GM20000 (cell line): ENCODE results near the gene NDUFS8.

Experiments
- DNase-seq: peaks from one replicate; pipeline ENCODE4 v3.0.0; 2012; ENCODE audit warnings: low spot score
- CTCF ChIP-seq: IDR thresholded peaks from 2 replicates; pipeline ENCODE4 v1.5.1; 2012; ENCODE audit warnings: mild to moderate bottlenecking, control low read depth; ENCODE audit errors: extremely low read depth, missing control alignments

Gene NDUFS8

GRCh38 chr11:68052137-68052873 is 21.8 kb downstream of the NDUFS8 start:
- TF ChIP-seq CTCF, result no peak
- DNase-seq, result peak; percentile 9

GRCh38 chr11:68053117-68053516 is 22.6 kb downstream of the NDUFS8 start:
- DNase-seq, result peak; percentile 8
- TF ChIP-seq CTCF, result no peak

- no peak for TF ChIP-seq CTCF
- peak; percentile 6 for DNase-seq
Observed at GRCh38 chr11:68053981-68054812, 23.7 kb downstream of the NDUFS8 start.

- no peak for TF ChIP-seq CTCF
- DNase-seq, result no peak
Observed at GRCh38 chr11:68056317-68057285, 26.1 kb downstream of the NDUFS8 start.

GRCh38 chr11:68057807-68058206 is 27.3 kb downstream of the NDUFS8 start:
- no peak for TF ChIP-seq CTCF
- DNase-seq, result no peak

- no peak for TF ChIP-seq CTCF
- no peak for DNase-seq
Observed at GRCh38 chr11:68061508-68061907, 31.0 kb downstream of the NDUFS8 start.
